ENCODE measurements around the gene NTN5.
A peak's percentile ranks its signal among the peaks of the same experiment; 100 is the strongest.

Gene NTN5

DNA sequence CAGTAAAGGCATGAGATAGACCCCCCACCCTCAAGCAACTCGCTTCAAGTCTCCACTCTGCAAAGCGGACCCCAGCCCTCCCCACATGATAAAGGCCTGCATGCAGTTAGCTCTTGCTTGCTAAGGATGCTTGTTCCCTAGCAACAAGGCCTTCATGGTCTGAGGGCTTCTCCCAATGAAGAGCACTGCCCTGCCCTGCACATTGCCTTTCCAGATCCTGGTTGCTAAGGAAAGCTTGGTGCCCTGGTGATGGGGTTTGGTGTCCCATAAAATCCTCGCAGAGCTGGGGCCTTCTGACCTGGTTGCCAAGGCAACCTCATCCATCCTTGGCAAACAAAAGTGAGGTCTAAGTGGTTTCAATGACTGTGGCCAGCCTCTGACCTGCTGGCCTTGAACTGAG lies 41.6 kb downstream of the NTN5 start:
- DNase-seq (ENCODE audit: low read depth in 1 of 2, low spot score in 1 of 2), result no peak

DNA sequence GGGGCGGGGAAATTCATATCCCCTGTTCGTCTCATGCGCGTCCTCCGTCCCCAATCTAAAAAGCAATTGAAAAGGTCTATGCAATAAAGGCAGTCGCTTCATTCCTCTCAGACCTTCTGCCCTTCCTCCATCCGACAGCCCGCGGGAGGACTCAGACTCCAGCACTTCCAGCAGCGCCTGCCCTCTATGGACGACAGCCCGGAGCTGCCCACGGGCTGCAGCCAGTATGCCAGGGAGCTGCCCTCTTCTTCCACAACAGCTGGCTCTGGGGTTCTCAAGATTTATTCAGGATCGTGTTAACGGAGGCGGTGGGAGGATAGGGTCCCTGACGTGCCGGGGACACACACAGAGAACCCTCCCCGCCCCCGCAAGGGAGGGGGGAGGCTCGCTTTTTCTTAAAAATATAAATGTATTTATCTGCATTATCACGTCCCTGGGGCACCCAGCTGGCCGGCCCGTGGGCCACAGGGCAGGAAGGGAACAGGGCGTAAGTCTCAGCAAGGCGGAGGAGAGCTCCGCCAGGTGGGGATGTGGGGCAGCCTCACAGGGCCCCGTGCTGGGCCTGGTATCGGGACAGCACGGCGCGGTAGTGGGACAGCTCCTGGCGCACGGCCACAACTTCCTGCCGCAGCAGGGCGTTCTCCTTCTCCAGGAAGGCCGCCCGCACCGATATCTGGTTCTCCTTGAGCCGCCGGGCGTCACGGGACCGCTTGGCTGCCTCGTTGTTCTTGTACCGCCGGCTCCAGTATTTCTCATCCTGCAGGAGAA lies 42.3 kb downstream of the NTN5 start:
- DNase-seq (ENCODE audit: low read depth in 1 of 2, low spot score in 1 of 2), result no peak

DNA sequence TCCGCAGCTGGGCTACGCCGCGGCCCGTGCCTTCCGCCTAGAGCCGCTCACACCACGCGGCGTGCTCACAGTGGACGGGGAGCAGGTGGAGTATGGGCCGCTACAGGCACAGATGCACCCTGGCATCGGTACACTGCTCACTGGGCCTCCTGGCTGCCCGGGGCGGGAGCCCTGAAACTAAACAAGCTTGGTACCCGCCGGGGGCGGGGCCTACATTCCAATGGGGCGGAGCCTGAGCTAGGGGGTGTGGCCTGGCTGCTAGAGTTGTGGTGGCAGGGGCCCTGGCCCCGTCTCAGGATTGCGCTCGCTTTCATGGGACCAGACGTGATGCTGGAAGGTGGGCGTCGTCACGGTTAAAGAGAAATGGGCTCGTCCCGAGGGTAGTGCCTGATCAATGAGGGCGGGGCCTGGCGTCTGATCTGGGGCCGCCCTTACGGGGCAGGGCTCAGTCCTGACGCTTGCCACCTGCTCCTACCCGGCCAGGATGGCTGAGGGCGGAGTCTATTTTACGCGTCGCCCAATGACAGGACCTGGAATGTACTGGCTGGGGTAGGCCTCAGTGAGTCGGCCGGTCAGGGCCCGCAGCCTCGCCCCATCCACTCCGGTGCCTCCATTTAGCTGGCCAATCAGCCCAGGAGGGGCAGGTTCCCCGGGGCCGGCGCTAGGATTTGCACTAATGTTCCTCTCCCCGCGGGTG lies 43.1 kb downstream of the NTN5 start:
- no peak for DNase-seq (ENCODE audit: low read depth in 1 of 2, low spot score in 1 of 2)

DNA sequence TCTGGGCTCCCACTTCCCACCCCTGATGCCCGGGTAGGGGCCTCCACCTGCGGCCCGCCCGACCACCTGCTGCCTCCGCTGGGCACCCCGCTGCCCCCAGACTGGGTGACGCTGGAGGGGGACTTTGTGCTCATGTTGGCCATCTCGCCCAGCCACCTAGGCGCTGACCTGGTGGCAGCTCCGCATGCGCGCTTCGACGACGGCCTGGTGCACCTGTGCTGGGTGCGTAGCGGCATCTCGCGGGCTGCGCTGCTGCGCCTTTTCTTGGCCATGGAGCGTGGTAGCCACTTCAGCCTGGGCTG lies 43.6 kb downstream of the NTN5 start:
- no peak for DNase-seq (ENCODE audit: low read depth in 1 of 2, low spot score in 1 of 2)

DNA sequence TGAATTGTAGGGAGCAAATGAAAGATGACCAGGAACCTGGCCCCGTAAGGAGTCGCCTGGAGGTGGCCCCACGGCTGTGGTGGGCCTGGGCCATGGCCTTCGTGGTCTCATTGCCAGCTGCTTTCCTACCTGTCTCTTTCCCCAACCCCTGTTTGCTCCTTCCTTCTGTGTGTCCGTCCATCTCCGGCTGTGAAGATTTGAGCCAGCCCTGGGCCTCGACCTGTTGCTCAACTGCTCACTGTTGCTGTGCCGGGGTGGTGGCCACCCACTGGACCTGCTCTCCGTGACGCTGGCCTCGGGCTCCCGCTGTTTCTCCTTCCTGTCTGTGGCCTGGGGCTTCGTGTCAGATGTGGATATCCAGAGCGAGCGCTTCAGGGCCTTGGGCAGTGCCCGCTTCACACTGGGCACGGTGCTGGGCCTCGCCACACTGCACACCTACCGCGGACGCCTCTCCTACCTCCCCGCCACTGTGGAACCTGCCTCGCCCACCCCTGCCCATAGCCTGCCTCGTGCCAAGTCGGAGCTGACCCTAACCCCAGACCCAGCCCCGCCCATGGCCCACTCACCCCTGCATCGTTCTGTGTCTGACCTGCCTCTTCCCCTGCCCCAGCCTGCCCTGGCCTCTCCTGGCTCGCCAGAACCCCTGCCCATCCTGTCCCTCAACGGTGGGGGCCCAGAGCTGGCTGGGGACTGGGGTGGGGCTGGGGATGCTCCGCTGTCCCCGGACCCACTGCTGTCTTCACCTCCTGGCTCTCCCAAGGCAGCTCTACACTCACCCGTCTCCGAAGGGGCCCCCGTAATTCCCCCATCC lies 44.1 kb downstream of the NTN5 start:
- no peak for DNase-seq (ENCODE audit: low read depth in 1 of 2, low spot score in 1 of 2)

DNA sequence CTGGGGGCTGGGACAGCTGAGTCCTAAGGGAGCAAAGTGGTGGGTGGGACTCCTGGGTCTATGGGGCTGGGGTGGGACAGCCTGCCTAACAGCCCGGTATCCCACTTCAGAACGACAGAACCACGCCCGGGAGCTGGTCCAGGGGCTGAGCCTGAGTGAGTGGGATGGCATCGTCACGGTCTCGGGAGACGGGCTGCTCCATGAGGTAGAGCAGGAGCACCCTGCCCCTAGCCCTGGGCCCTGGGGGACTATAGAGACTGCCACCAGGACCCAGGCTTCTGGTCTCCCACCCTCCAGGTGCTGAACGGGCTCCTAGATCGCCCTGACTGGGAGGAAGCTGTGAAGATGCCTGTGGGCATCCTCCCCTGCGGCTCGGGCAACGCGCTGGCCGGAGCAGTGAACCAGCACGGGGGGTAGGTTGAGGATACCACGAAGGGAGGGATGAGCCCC lies 44.9 kb downstream of the NTN5 start:
- no peak for DNase-seq (ENCODE audit: low read depth in 1 of 2, low spot score in 1 of 2)

DNA sequence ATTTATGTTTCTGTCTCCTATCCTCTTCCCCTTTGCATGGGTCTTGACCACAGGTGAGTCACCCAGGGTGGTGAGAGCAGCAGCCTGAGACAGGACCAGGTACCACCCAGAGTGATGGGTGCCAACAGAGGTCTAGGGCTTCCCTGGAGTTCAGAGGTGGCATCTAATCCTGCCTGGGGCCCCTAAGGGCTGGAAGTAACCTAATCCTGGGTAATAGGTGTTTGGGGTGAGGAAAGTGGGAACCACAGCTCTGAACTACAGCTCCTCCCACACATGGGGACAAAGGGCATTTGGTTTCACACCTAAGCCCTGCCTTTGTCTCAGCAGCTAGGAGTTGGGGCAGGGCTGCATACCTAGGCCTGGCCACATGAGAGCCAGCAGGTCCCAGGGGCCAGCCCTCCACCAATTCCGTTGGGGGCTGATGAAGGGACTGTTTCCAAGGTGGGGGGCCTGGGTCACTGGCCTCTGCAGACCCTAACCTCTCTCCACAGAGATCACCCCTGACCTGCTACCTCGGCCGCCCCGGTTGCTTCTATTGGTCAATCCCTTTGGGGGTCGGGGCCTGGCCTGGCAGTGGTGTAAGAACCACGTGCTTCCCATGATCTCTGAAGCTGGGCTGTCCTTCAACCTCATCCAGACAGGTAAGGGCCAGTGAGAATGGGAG lies 45.5 kb downstream of the NTN5 start:
- DNase-seq (ENCODE audit: low read depth in 1 of 2, low spot score in 1 of 2), result no peak

DNA sequence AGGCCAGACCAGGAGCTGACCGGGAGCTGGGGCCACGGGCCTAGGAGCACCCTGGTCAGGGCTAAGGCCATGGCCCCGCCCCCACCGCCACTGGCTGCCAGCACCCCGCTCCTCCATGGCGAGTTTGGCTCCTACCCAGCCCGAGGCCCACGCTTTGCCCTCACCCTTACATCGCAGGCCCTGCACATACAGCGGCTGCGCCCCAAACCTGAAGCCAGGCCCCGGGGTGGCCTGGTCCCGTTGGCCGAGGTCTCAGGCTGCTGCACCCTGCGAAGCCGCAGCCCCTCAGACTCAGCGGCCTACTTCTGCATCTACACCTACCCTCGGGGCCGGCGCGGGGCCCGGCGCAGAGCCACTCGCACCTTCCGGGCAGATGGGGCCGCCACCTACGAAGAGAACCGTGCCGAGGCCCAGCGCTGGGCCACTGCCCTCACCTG lies 46.9 kb downstream of the NTN5 start:
- no peak for DNase-seq (ENCODE audit: low read depth in 1 of 2, low spot score in 1 of 2)

DNA sequence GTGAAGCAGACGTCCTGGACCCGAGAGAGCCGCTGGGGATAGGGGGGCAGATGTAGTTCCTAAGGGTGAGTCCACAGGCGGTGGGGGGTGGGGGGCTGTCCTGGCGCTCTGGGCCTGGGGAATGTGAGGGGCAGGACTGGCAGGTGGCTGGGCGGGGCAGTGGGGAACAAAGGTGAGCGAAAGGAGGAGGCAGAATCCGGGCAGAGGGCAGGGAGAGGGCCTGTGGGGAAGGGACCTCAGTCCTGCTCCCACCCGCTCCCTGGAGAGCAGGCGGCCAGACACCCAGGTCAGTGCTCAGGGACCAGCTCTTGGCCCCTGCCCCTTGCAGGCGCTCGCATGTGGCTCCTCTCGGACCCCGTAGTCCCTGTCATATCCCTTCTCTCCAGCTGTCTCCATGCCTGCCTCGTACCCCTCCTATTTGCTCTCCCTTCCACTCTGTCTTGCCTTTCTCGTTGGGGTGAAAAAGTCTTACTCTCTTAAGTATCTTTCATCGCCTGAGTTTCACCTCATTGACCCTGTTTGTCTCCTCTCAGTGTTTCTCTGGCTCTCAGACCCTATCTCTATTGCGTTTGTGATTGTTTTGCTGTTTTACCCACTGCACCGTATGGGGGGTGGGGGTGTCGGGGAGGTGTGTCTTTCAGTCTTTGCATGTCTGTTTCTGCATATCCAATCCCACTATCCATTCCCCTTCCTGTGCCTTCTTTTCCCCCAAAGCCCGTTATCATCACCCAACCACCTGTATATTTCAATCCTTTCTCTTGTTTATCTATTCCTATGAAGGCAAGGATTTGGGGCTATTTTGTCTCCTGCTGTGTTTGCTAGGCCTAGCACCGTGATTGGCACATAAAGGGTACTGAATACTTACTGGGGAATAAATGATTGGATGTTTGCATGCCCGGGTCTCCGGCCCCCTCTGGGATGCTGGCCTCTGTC lies 47.8 kb downstream of the NTN5 start:
- no peak for DNase-seq (ENCODE audit: low read depth in 1 of 2, low spot score in 1 of 2)

DNA sequence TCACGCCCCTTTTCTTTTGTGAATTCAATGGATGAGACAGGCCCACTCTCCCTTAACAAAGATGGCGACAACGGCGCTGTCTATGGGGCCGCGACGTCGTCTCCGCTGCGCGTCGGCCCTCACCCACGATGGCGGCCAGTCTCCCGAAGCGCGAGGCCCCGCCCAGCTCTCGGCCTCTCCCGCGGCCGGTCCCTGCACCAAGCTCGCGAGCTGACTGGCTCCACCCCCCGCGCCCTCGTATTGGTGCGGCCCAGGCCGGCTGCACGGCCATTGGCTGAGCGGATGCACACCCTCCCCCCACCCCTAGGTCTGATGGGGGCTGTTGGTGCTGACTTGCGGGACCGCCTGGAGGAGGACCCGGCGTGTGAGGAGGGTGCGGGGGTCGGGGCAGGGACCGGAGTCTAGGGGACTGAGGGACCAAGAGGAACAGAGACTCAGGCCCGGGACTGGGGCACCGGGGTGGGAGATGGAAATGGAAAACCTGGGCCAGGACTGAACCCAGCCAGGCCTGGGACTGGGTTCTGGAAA lies 48.7 kb downstream of the NTN5 start:
- peak; percentile 93 to 96 for DNase-seq (ENCODE audit: low read depth in 1 of 2, low spot score in 1 of 2)

DNA sequence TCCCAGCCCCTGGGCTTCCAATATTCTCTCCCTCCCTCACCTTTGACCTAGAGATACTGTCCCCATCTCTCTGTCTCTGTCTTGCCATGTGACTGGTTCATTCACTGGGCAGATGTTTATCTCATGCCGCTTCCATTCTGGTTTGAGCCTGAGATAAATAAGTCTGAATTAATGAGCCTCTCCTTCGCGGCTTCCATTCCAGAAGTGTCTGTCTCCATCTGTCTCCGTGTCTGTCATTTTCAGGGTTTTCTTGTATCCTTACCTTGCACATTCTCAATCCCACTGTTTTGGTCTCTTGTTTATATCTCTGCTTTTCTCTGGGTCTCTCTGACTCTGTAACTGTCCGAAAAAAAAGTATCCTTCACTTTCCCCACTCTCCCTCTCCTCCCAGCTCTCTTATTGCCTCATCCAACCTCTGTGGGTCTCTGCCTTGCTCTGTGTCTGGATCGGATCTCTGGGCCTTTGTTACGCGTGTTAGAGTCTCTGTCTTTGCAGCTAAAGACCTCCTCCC lies 49.2 kb downstream of the NTN5 start:
- no peak for DNase-seq (ENCODE audit: low read depth in 1 of 2, low spot score in 1 of 2)

DNA sequence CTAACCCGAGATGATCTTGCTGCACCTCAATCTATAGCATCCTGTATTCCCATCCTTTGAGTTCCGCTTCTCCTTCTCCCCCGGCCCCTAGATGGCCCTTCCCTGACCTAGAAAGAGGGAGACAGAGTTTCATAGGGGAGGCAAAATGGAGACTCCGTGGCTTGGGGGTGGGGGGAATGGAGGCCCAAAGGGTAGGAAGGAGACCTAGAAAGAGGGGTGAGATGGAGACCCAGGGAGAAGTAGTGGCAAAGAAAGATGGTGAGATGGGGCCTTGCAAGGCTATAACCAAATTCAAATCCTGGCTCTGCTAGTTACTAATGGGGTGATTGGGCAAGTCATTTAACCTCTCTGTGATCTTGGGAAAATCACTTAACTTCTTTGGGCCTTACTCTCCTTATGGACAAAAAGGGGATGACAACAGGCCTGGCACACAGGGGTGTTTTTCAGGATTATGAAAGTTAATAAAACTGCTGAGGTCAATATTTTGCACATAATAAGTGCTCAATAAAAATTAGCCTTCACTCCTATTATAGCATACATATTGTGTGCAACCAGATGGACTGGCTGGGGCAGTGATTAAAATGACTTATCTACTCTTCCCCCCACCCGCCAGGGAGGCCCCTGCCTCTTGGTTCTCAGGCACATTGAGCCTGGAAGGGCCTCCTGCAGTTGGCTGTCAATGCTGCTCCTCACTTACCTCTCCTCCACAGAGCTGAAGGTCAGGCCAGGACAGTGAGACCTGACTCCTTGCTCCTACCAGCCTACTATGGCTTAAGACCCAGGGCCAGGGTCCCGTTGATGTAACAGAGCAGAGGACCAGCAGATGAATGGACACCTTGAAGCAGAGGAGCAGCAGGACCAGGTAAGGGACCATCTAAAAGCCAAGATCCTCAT lies 52.9 kb downstream of the NTN5 start:
- no peak for DNase-seq (ENCODE audit: low read depth in 1 of 2, low spot score in 1 of 2)

DNA sequence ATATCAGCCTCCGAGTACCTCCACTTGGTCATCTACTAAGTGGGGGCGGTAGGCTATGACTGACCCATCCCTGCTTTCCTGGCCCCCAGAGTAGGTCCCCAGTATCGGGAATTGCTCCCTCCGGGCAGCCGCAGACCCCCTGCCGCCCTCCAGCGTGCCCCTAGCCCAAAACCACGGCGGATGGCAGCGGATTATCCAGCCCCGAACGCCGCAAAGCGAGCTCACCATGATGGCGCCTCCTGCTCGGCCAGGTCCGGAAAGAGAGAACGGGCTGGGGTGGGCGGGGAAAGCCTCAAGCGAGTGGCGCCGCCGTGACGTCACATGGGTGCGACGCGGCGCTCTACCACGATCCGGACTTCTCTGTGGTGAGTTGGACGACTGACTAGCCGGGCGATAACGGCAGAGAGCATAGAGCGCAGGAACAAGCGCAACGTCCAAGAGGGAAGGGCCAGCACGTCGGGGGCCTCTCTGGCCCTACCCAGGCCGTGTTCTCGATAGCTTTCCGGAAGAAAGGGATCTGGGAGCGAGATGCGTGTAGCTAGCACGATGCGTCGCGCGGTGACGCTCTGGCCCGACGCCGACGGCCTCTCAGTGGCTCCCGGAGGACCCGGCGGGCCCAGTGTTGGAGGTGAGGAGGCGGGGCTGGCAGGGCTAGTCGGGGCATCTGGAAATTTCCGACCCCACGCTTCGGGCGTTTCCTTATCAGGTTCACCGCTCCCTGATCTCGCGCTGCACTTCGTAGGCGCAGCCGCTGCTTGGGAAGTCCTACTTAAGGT lies 53.7 kb downstream of the NTN5 start, which contains the start of the genes RPL18 and SPHK2:
RPL18 (minus strand) TSS at position 263 of the 776 bp plus-strand sequence; CDS start at position 228, 35 bp downstream.
SPHK2 (plus strand) TSS at position 591 of the 776 bp plus-strand sequence. CDS start 1,009 bp downstream, outside the sequence.
- DNase-seq (ENCODE audit: low read depth in 1 of 2, low spot score in 1 of 2), result peak; percentile 92 to 93

DNA sequence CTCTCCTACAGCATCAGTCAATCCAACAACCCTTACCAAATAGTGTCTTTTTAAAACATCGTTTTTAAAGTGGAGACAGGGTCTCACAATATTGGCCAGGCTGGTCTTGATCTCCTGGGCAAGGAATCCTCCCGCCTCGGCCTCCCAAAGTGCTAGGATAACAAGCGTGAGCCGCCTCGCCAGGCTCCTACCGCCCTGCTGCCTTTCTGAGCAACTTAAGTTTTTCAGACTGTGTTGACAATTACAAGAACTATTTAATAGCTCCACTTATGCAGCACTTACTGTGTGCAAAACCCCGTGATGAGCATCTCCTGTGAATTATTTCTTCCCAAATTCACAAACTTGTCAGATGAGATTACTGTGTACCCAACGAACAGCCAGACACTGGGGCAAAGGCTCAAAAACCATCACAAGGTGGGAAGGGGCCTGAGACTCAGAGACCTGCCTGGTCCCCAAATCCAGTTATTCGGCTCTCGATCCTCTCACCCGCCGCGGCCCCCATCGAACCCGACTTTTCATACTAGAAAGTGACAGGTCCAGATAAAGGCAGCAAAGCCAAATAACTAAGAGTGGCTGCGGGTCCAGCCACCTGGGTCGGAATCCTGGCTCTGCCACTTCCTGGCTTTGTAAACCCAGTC lies 54.4 kb downstream of the NTN5 start:
- no peak for DNase-seq (ENCODE audit: low read depth in 1 of 2, low spot score in 1 of 2)

DNA sequence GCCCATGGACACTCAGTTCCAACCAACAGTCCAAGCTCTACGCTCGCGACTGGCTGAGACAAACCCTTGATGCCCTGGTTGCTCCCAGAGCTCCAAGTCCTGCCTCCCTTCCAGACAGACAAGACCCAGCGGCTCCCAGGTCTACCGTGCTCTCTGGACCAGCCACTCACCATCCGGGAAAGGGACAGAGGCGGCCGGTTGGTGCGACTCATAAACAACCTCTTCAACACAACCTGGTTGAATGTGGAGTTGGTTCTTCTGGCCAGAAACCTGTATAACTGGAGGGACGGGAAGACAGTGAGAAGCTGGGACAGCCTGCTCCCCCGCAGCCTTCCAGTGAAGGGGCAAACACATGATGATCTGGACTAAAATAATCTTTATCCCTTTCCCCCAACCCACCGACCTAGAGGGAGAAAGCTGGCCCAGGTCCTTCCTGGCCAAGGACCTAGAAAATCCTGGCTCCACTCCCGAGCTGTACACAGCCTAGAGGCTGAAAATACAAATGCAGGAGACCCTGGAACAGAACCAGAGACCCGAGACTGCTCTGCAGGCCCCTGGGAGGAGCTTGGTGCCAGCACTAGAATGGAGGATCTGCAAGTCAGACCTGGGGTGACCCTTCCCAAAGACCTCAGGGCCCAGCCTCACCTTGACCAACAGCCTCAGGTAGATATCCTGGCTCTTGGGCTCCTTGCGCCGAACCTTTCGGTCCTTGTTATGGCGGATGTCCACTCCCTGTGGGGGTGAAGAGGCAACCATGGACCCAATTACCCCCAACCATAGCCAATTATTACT lies 55.5 kb downstream of the NTN5 start:
- DNase-seq (ENCODE audit: low read depth in 1 of 2, low spot score in 1 of 2), result no peak

DNA sequence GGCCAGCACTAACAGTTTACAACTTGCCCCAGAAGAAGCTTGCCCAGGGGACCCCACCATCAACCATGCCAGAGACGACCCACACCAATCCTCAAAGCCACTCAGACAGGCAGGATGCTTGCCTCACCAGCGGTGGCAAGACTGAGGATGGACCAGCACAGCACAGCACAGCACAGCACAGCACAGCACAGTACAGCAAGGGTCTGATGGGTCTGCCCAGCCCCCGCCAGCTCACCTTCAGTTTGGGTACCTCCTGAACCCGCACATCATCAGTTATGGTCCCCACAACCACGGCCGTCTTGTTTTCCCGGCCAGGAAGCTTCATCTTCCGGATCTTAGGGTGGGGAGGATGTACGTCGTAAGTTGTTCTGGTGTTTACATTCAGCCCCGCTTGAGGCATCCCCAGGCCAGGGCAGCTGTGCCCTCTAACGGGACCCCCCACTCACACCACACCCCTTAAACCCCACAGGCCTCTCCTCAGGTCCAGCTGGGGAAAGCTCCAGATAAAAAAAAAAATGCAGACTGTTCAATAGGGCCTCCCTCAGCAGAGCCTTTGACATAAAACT lies 56.2 kb downstream of the NTN5 start:
- no peak for DNase-seq (ENCODE audit: low read depth in 1 of 2, low spot score in 1 of 2)
